GM19395 (cell line): ENCODE data around the gene IRF5.
A peak's percentile ranks its signal among the peaks of the same experiment; 100 is the strongest.
"Not testable (repeated sequence)": the region's sequence is repeated elsewhere in the genome, so short reads cannot be mapped to it uniquely, and the experiment has no call there.

Experiments used
- ATAC-seq: cut with Tn5 transposase; IDR thresholded peaks from one replicate; pipeline ENCODE4 v1.9.1; 2021; ENCODE audit warnings: mild to moderate bottlenecking, moderate library complexity; ENCODE audit not compliant: unreplicated experiment

Gene IRF5

GRCh38 chr7:128906001-128906765 is 31.5 kb upstream of the IRF5 start:
- ATAC-seq: no peak

GRCh38 chr7:128906766-128907559 is 30.8 kb upstream of the IRF5 start:
- ATAC-seq: no peak

- ATAC-seq: no peak
Observed at GRCh38 chr7:128908750-128909624, 28.7 kb upstream of the IRF5 start.

DNA sequence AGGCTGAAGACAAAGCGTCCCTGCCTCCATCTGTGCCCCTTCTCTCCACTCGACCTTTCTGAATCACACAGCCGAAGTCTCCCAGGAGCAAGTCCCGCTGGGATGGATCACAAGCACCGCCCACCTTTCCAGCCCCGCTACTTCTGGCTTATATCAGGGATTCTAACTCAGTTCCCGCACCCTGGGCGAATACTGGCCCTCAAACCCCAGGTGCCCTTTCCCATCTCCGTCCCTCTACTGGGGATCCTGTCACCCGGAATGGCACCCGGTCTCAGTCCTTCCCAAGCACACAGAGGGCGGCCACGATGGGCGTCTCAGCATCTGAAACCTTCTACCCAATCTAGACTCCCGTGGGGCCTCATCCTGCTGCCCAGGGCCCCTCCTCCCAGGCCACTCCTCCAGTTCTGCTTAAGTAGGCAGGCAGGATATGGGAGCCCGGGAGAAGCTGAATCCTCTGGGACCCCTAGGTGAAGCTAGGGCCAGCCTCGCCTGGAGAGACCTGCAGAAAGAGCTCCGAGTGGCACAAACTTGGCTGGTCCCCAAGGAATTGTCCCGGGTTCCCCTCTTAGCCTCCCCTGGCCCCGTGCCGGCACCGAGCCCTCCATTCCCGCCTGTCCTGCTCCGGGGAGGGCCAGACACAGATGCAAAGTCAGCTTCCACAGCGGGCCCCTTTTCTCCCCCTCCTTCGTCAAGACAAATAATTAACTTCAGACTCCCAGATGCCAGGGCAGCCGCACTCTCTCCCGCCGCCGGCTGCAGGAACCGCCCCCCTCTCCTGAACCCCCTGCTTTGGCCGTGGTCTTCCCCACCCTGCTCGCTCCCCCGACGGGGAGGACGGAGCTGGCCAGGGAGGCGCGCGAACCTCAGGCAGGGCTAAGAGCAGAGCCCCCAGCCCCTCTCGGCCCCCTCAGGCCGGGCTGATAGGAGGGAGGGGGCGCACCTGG is 27.8 kb upstream of the IRF5 start:
- ATAC-seq: no peak

DNA sequence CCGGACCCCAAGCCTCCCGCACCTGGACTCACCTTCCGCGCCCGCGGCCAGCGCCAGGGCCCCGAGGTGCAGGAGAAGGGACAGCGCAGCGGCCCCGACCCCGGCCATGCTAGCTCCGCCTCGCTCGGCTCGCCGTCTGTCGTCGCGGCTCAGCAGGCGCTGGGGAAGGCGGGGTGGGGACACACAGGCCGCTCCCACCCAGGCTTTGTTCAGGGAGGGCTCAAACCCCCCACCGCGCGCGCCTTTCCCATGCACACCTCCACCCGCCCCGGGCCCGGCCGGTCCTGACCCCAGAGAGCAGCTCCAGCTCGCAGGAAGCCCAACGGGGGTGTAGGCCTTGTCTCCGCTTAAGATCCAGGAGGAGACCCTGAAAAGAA is 27.2 kb upstream of the IRF5 start, which contains the start of gene KCP:
Gene KCP, minus strand, starts transcription at position 141 of the 377 bp plus-strand sequence. Its CDS starts 33 bp downstream, at position 108.
- ATAC-seq: no peak

DNA sequence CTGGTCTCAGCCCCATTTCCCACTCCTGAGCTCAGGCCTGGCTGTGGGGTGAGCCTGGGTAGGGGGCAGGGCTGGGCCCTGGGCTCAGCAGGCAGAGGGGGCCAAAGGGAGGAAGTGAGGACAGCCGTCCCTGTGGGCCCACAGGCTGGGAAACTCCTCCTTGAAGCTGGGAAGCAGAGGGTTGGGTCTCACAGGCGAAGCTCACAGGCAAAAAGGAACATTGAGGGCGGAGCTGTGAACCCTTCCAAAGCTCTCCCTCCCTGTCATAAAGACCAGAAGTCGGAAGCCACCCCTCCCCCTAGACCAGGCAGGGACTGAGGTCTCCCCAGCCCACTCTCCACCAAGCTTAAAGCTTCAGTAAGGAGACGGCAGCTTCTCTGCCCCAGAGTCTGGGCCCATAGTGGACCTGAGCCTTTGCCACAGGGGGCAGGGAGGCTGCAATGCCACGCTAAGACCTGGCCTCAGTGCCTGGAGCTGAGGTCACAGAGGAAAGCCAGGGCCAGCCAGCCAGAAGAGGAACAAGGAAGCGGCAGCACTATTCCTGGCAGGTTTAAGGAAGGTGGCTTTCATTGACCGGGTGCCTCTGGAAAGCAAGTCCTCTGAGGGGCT is 26.2 kb upstream of the IRF5 start:
- ATAC-seq: no peak

- ATAC-seq: no peak
Observed at GRCh38 chr7:128912281-128912680, 25.4 kb upstream of the IRF5 start.

DNA sequence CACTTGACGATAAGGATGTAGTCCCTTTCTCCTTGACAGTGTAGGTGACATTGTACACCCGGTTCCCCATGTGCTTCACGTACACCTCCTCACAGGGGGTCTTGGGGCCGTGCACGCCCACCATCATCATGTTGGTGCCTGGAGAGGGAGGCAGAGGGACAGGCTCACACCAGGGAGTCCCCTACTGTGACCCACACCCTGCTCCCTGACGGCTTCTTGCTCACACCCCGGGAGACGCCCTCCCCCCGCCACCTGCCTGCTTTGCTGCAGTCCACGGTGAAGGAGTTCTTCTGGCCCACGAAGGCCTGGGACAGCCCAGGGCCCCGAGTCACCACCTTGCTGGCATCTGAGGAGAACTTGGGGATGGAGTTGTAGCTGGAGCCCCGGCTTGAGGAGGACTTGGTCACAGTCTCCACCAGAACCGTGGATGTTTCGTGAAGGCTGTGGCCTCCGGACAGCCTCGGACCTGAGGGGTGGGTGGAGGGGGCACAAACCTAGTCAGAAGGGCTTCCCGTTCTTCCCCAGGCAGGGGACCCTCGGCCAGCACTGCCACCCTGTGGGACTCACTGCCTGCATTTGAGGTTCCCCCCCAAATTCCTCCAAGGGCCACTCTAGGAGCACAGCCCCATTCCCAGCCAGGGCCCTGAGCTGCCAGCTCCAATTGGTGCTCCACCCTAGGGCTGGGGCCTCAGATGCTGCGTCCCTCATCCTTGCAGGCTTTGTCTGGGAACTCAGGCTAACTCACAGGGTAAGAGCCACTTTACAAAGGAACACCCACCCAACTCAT is 24.8 kb upstream of the IRF5 start:
- ATAC-seq: not testable (repeated sequence)

DNA sequence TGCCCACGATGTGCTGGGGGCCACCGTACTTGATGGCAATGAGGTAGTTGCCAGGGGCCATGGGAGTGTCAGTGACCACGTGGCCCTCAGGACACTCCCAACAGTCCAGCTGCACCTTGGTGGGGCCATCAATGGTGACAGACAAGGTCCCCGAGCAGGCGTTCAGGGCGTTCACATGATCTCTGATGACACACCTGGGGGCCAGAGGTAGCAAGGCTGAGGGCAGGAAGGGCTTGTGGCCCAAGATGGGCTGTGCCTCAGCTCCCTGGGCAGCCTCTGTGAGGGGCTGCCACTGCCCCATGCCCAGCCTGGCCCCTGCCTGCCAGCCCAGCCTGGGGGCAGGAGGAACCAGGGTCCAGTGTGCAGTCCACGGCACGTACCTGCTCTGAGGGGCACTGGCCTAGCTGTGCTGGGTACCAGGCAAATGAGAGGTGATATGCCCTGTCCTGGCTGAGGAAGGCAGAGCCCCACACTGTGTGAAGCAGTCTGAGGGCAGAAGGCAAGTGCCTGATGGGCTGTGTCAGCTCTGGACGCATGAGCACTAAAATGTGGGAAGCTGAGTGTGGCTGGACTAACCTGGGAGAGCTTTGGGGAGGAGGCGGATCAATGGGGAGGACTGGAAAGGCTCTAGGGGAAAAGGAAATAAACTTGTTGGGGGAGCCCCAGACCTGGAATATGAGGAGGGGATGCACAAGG is 23.7 kb upstream of the IRF5 start:
- no peak for ATAC-seq

DNA sequence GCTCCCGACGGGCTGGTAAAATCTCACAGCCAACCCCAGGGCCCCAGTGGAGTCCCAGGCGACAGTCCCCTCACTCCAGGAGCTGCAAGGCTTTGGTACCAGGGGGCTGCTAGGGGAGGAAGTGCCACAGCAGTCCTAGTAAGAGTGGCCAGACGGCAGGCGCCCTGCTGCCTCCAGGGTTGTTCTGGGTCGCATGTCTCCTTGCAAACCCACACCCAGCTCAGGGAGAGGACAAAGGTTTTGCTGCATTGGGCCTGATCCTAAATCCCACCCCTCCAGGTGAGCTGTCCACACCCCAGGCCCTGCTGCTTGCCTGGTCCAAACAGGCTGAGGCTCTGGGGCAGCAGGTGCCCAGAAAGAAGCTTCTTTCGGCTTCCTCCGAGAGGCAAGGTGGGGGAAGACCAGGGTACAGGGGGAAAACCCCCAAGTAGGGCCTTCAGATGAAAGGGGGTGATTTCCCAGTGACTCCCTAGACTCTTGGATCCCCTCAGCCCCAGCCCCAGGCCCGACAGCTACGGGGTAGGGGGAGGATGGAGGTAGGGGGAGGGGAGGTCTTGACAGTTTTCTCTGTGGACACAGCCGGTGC is 23.1 kb upstream of the IRF5 start:
- peak; percentile 58 for ATAC-seq

DNA sequence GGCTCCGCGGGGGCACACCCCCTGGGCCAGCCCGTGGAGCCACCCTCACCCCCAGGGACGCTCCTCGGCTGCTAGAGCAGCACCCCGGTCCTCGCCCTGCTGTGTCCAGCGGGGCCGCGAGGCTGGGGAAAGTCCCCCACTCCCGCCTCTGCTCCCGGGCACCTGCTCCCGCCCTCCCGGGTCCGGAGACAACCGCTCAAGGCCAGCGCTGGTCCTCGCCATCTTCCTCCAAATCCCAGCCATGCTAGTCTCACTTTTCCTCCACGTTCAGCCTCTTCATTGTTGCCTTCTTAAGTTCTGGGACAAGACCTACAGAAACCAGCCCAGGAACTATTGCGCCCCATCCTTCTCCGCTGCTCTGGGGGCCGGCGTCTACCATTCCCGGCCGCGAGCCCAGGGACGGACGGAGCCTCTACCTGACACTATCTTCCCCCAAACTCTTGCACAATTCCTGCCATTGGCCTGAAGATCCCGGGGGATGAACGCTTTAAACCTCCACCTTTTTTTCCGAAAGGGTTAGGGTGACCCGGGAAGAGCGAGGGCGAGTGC is 22.4 kb upstream of the IRF5 start:
- no peak for ATAC-seq

DNA sequence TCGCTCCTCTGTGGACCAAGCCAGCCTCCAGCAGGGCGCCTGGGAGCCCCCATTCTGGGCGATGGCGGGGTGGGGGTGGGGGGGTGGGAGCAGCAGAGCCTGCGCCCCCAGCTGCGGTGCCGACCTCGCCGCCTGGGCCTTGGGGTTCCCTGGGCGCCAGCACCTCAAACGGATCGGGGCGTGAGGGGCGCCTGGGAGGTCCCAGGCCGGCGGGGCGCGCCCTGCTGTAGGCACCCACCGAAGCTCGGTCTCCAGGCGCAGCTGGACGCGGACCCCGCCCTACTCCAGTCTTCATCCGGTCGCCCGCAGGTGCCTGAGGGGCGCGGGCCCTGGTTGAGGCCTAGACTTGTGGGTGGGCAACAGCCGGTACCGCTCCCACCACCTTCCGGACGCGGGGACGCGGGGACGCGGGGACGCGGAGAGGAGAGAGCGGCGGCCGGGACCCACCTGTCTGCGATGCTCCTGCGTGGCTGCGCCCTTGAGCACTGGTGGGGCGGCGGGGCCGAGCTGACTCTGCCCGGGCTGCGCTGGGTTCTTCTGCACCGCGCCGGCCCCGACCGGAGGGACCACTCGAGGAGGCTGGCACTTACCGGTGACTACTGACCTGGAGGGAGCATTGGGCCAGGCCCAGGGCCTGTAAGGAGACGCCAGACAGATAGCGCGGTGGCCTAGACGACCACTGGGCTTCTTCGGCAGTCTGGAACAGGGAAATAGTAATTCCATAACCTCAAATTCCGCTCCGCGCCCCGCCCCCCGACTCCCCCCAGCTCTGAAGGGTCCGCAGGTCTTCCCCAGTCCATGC is 21.7 kb upstream of the IRF5 start:
- no peak for ATAC-seq

DNA sequence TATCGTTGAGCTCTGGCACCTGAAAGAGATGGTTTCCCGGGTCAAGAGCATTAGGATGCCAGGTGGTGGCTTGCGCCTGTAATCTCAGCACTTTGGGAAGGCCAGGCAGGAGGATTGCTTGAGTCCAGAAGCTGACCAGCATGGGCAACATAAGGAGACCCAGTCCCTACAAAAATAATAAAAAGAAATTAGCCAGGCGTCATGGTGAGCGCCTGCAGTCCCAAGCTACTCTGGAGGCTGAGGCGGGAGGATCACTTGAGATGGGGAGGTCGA is 21.1 kb upstream of the IRF5 start:
- no peak for ATAC-seq

DNA sequence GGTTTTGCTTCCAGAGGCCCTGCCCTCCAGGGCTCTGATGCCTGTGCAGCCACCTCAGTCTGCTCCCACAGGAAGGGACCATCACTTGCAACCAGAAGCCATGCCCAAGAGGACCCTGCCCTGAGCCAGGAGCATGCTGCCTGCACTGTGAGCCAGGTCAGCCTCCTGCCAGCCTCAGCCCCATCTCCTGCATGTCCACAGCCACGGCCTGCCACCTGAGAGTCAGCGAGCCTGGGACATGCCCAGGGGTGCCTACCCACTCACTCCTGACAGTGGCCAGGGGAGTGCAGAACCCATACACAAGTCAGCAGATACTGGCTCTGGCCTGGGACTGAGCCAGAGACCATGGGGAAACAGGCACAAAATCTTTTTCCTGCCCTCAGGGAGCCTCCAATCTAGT is 20.6 kb upstream of the IRF5 start:
- no peak for ATAC-seq

DNA sequence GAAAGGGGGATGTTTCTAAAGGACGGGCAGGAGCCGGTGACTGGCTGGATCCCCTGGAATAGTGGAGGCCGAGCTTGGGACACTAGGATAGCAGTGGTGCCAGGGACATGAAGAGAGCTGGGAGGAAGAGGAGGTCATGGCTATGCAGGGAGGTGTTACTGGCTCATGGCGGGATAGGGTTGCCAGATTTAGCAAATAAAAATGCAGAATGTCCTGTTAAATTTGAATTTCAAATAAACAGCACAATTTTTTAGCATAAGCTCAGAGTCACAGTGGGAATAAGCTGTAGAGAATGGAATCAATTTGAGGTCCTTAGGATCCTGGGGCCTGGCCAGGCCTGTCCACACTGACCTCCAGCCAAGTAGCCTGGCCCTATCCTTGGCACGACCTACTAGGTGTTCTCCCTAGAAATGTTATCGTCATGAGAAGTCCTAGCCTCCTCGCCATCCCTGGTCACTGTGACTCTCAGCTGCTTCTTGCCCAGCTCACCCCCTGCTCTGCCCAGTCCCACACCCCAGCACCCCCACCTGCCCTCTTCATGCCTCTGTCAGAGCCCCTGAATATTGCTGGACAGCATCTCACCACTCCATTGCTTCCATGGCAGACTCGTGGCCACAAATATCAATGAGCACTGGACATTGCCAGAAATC is 19.6 kb upstream of the IRF5 start:
- no peak for ATAC-seq

- ATAC-seq: no peak
Observed at GRCh38 chr7:128919241-128919640, 18.5 kb upstream of the IRF5 start.
